ENCODE measurements around the gene CYP2A7. TPM values are rescaled to one million over a fixed set of nuclear protein-coding genes. Genes with fewer than 3 reads are reported as not detected.
"Not testable (repeated sequence)": the region's sequence is repeated elsewhere in the genome, so short reads cannot be mapped to it uniquely, and the experiment has no call there.

CYP2A7 gene
- total RNA-seq, 1 donor from 2014 or later, result not detected

- Mint-ChIP-seq H3K4me3 (no peak overlapping the region), H3K27me3 (ENCODE audit: low read depth) (peaks cover 33% of the 10 kb centered on the region), H3K9me3 (peaks cover 11% of the 10 kb centered on the region)
Observed at GRCh38 chr19:40921005-40921897, 39.2 kb upstream of the CYP2A7 start.

GRCh38 chr19:40920300-40921004, 38.4 kb upstream of the CYP2A7 start:
- Mint-ChIP-seq H3K9me3 (peaks cover 11% of the 10 kb centered on the region), H3K4me1 (no peaks in the 10 kb centered on the region), H3K27ac (ENCODE audit: unreplicated experiment) (no peak overlapping the region), H3K4me3 (no peak overlapping the region), H3K27me3 (ENCODE audit: low read depth) (peaks cover 34% of the 10 kb centered on the region), H3K36me3 (ENCODE audit: low read depth) (no peaks in the 10 kb centered on the region)
- no peak for DNase-seq (ENCODE audit: low read depth, low spot score)
- TF ChIP-seq CTCF (conservative IDR thresholded peaks at IDR 0.05), result no peak

More at GRCh38 chr19:40921005-40921897, 39.2 kb upstream of the CYP2A7 start:
- Mint-ChIP-seq H3K4me1 (no peaks in the 10 kb centered on the region), H3K36me3 (ENCODE audit: low read depth) (no peaks in the 10 kb centered on the region), H3K27ac (ENCODE audit: unreplicated experiment) (no peak overlapping the region)
- DNase-seq (ENCODE audit: low read depth, low spot score), result no peak
- TF ChIP-seq CTCF (conservative IDR thresholded peaks at IDR 0.05), result no peak

GRCh38 chr19:40919530-40920299, 37.7 kb upstream of the CYP2A7 start:
- H3K27ac Mint-ChIP-seq (ENCODE audit: unreplicated experiment); H3K4me3 Mint-ChIP-seq; H3K4me1 Mint-ChIP-seq; H3K36me3 Mint-ChIP-seq (ENCODE audit: low read depth); DNase-seq (ENCODE audit: low read depth, low spot score): not testable (repeated sequence)
- Mint-ChIP-seq H3K9me3 (peaks cover 11% of the 10 kb centered on the region), H3K27me3 (ENCODE audit: low read depth) (peaks cover 41% of the 10 kb centered on the region)

GRCh38 chr19:40918303-40918702, 36.3 kb upstream of the CYP2A7 start:
- H3K4me3 Mint-ChIP-seq; H3K36me3 Mint-ChIP-seq (ENCODE audit: low read depth); DNase-seq (ENCODE audit: low read depth, low spot score); H3K27ac Mint-ChIP-seq (ENCODE audit: unreplicated experiment); H3K4me1 Mint-ChIP-seq: not testable (repeated sequence)
- Mint-ChIP-seq H3K9me3 (peaks cover 11% of the 10 kb centered on the region), H3K27me3 (ENCODE audit: low read depth) (peaks cover 48% of the 10 kb centered on the region)

- no peak overlapping the region for H3K4me3 Mint-ChIP-seq
- no peak overlapping the region for H3K27ac Mint-ChIP-seq (ENCODE audit: unreplicated experiment)
- no peaks in the 10 kb centered on the region for H3K36me3 Mint-ChIP-seq (ENCODE audit: low read depth)
- DNase-seq (ENCODE audit: low read depth, low spot score), result no peak
- no peak for TF ChIP-seq CTCF (conservative IDR thresholded peaks at IDR 0.05)
- peaks cover 4% of the 10 kb centered on the region for H3K9me3 Mint-ChIP-seq
- peaks cover 67% of the 10 kb centered on the region for H3K27me3 Mint-ChIP-seq (ENCODE audit: low read depth)
- no peaks in the 10 kb centered on the region for H3K4me1 Mint-ChIP-seq
Observed at GRCh38 chr19:40908976-40909375, 26.9 kb upstream of the CYP2A7 start.

- H3K27me3 Mint-ChIP-seq (ENCODE audit: low read depth), result peaks cover 63% of the 10 kb centered on the region
- TF ChIP-seq CTCF (conservative IDR thresholded peaks at IDR 0.05), result no peak
- no peak overlapping the region for H3K4me3 Mint-ChIP-seq
- no peaks in the 10 kb centered on the region for H3K36me3 Mint-ChIP-seq (ENCODE audit: low read depth)
- H3K4me1 Mint-ChIP-seq, result no peaks in the 10 kb centered on the region
- peaks cover 4% of the 10 kb centered on the region for H3K9me3 Mint-ChIP-seq
- no peak overlapping the region for H3K27ac Mint-ChIP-seq (ENCODE audit: unreplicated experiment)
- no peak for DNase-seq (ENCODE audit: low read depth, low spot score)
Observed at GRCh38 chr19:40907968-40908735, 26.1 kb upstream of the CYP2A7 start.
